K562 (cell line): ENCODE results near the gene VPS13D. TPM values are rescaled to one million over a fixed set of nuclear protein-coding genes. Genes with fewer than 3 reads are reported as not detected.

Experiments
- ATF1 ChIP-seq, 2 experiments: fragments of 450-650 bp in 1 of 2; IDR thresholded peaks; 2 replicates each; pipeline ENCODE4 v1.6.1; 2016; ENCODE audit warnings: missing compliant biosample characterization in 1 of 2, missing genetic modification characterization in 1 of 2
- CLOCK ChIP-seq: fragments of 250-450 bp; sonication (Bioruptor Pico); IDR thresholded peaks from 2 replicates; pipeline ENCODE4 v1.4.0; 2020; ENCODE audit warnings: mild to moderate bottlenecking, moderate library complexity, borderline replicate concordance
- DDX20 ChIP-seq: fragments of 450-650 bp; IDR thresholded peaks from 2 replicates; pipeline ENCODE4 v1.6.1; 2016; ENCODE audit warnings: missing genetic modification characterization, low read depth, mild to moderate bottlenecking, missing compliant biosample characterization, moderate library complexity
- E2F3 ChIP-seq: fragments of 250-450 bp; sonication (Bioruptor Pico); IDR thresholded peaks from 2 replicates; pipeline ENCODE4 v1.4.0; 2020; ENCODE audit warnings: mild to moderate bottlenecking
- HEY1 ChIP-seq: fragments of 250-450 bp; sonication (Bioruptor Pico); IDR thresholded peaks from 2 replicates; pipeline ENCODE4 v1.5.0; 2020; ENCODE audit warnings: mild to moderate bottlenecking, moderate library complexity, borderline replicate concordance
- HMGXB4 ChIP-seq: sonication (generic); formaldehyde crosslinking; IDR thresholded peaks from 2 replicates; pipeline ENCODE4 v1.8.1; 2023; ENCODE audit warnings: mild to moderate bottlenecking, missing genetic modification reagents
- JUND ChIP-seq, 2 experiments: IDR thresholded peaks; 2 replicates in 1 of 2; 3 replicates in 1 of 2; pipeline ENCODE4 v1.6.1; 2011; ENCODE audit warnings: borderline replicate concordance in 2 of 2, low read depth in 2 of 2, low read length in 2 of 2, improper control_type of control experiment in 1 of 2, missing biosample characterization in 1 of 2, missing genetic modification characterization in 1 of 2, missing genetic modification reagents in 1 of 2
- MIER1 ChIP-seq: fragments of 450-650 bp; IDR thresholded peaks from 2 replicates; pipeline ENCODE4 v1.6.1; 2016; ENCODE audit warnings: antibody characterized with exemption, mild to moderate bottlenecking, low read depth
- REST ChIP-seq, 2 experiments: fragments of 450-650 bp; formaldehyde crosslinking in 1 of 2; IDR thresholded peaks; 2 replicates each; pipeline versions ENCODE4 v1.4.0 to v1.6.1; 2014 to 2020; ENCODE audit warnings: mild to moderate bottlenecking in 2 of 2, borderline replicate concordance in 1 of 2, low read depth in 1 of 2
- ZBTB8A ChIP-seq: fragments of 450-650 bp; IDR thresholded peaks from 2 replicates; pipeline ENCODE4 v1.6.1; 2018; ENCODE audit warnings: mild to moderate bottlenecking, moderate library complexity; ENCODE audit not compliant: partially characterized antibody
- polyA plus RNA-seq, 8 experiments: library from polyadenylated mRNA; depleted of rRNA in 4 of 8; stranded (reverse) in 5 of 8; unstranded in 3 of 8; fragments of >200 nt; fragmentation: Nextera tagmentation in 2 of 8; fragmentation: Illumina TruSeq in 1 of 8; extraction: Ambion mirVana in 2 of 8; extraction: Trizol in 1 of 8; gene quantifications; 2 replicates each; pipeline versions ENCODE4 v1.2.1 to v1.2.3, GENCODE V29; 2011 to 2014; ENCODE audit warnings: inconsistent platforms in 1 of 8, missing spikeins in 1 of 8
- total RNA-seq, 7 experiments: library from RNA; depleted of rRNA in 6 of 7; stranded (reverse); fragments of >200 nt in 6 of 7; fragmentation: Illumina TruSeq in 2 of 7; extraction: Trizol in 2 of 7; gene quantifications; 2 replicates each; pipeline versions ENCODE4 v1.2.1 to v1.2.3, GENCODE V29; 2011 to 2021; ENCODE audit warnings: low replicate concordance in 1 of 7

VPS13D gene
- total and polyA plus RNA-seq, 9 of the 15 experiments (the other 6 are each of a cell fraction or from before 2014, with no cell fraction given), result 6.1 to 51.5 (median 38.5) TPM

GRCh38 chr1:12229835-12230548, at the start of gene VPS13D (continued):
- TF ChIP-seq REST (IDR thresholded peaks at IDR 0.05; ENCODE audit: borderline replicate concordance), result peak; percentile 99
- no peak for TF ChIP-seq REST (CRISPR knock-in tag; IDR thresholded peaks at IDR 0.05; ENCODE audit: low read depth)
- peak; percentile 68; the same call in 1 of the 2 replicates for TF ChIP-seq JUND (IDR thresholded peaks at IDR 0.05; ENCODE audit: borderline replicate concordance, low read depth, low read length)
- TF ChIP-seq JUND (tag; IDR thresholded peaks at IDR 0.05; ENCODE audit: borderline replicate concordance, low read depth, low read length), result peak; percentile 43; the same call in 1 of the 3 replicates
- peak; percentile 99 for TF ChIP-seq HMGXB4 (CRISPR knock-in tag)
- no peak for TF ChIP-seq HEY1 (CRISPR knock-in tag)
- no peak for TF ChIP-seq MIER1
- TF ChIP-seq ZBTB8A, result no peak
- no peak for TF ChIP-seq CLOCK (CRISPR knock-in tag)
- peak; percentile 63; the same call in 1 of the 2 replicates for TF ChIP-seq ATF1 (CRISPR knock-in tag; IDR thresholded peaks at IDR 0.05)
- TF ChIP-seq ATF1 (tag; IDR thresholded peaks at IDR 0.05), result peak; percentile 68
- no peak for TF ChIP-seq E2F3 (CRISPR knock-in tag)
- TF ChIP-seq DDX20 (tag), result no peak
